ENCODE results near the gene FASTKD2. TPM values are rescaled to one million over a fixed set of nuclear protein-coding genes. Genes with fewer than 3 reads are reported as not detected.

Gene FASTKD2
- total RNA-seq, 2 experiments from 2014 or later, result 24.9 to 25.7 TPM

DNA sequence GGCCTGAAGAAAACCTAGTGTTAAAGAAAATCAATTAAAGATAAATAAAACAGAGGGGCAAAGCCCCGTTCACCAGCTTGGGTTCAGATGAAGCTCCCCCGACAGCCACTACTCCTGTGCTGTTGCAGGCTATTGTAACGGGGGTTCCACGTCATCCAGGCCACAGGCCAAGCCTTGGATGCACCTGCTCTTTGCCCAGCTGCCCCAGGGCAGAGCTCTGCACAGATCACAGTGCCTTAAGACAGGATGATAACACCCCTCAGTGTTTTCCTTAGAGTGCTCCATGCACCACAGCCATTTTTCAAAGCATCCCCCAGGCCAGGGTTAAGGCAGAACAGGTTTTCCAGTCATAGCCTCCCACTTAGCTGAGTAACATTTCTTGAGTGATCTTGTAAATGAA is 32.0 kb downstream of the FASTKD2 start:
- DNase-seq, result no peak
- Histone ChIP-seq H3K4me3 (ENCODE audit: low read length) (no peak overlapping the region), H3K4me1 (ENCODE audit: insufficient read depth, low read length) (peaks cover 6% of the 10 kb centered on the region), H3K9me3 (ENCODE audit: control insufficient read depth in 1 of 2, insufficient read depth in 1 of 2, low read length in 2 of 2) (no peaks in the 10 kb centered on the region), H3K27ac (ENCODE audit: low read depth in 1 of 2, low read length in 2 of 2) (no peak overlapping the region), H3K27me3 (ENCODE audit: control insufficient read depth in 1 of 2, insufficient read depth in 2 of 2, low read length in 2 of 2) (no peaks in the 10 kb centered on the region), H3K36me3 (ENCODE audit: insufficient read depth, low read length) (peaks cover 7% of the 10 kb centered on the region)
- CTCF ChIA-PET, result no interaction called here
- peaks cover 17% of the 10 kb centered on the region for H3K36me3 Mint-ChIP-seq (ENCODE audit: low read depth)
- no peak overlapping the region for H3K27ac Mint-ChIP-seq
- H3K4me3 Mint-ChIP-seq, result no peak overlapping the region
- no peak for ATAC-seq (ENCODE audit: poor library complexity)
- peaks cover 18% of the 10 kb centered on the region for H3K4me1 Mint-ChIP-seq (ENCODE audit: low read depth)
- no peaks in the 10 kb centered on the region for H3K9me3 Mint-ChIP-seq
- POLR2A ChIA-PET, result no interaction called here
- intact Hi-C loops (cut with DNase I, micrococcal nuclease), result no loop called here
- TF ChIP-seq, protein P1, sequence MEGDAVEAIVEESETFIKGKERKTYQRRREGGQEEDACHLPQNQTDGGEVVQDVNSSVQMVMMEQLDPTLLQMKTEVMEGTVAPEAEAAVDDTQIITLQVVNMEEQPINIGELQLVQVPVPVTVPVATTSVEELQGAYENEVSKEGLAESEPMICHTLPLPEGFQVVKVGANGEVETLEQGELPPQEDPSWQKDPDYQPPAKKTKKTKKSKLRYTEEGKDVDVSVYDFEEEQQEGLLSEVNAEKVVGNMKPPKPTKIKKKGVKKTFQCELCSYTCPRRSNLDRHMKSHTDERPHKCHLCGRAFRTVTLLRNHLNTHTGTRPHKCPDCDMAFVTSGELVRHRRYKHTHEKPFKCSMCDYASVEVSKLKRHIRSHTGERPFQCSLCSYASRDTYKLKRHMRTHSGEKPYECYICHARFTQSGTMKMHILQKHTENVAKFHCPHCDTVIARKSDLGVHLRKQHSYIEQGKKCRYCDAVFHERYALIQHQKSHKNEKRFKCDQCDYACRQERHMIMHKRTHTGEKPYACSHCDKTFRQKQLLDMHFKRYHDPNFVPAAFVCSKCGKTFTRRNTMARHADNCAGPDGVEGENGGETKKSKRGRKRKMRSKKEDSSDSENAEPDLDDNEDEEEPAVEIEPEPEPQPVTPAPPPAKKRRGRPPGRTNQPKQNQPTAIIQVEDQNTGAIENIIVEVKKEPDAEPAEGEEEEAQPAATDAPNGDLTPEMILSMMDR (IDR thresholded peaks at IDR 0.05), result no peak
- no peaks in the 10 kb centered on the region for H3K27me3 Mint-ChIP-seq

DNA sequence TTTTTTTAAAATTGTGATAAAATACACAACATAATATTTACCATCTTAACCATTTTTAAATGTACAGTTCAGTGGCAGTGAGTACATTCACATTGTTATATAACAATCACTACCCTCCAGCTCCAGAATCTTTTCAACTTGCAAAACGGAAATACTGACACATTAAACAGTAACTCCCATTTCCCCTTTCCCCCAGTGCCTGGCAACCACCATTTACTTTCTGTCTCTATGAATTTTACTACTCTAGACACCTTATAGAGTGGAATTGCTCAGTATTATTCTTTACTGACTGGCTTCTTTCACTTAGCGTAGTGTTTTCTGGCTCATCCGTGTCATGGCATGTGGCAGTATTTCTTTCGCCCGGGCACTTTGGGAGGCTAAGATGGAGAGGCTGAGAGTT is 32.6 kb downstream of the FASTKD2 start:
- Histone ChIP-seq H3K4me3 (ENCODE audit: low read length) (no peak overlapping the region), H3K4me1 (ENCODE audit: insufficient read depth, low read length) (peaks cover 6% of the 10 kb centered on the region), H3K27me3 (ENCODE audit: control insufficient read depth in 1 of 2, insufficient read depth in 2 of 2, low read length in 2 of 2) (no peaks in the 10 kb centered on the region), H3K27ac (ENCODE audit: low read depth in 1 of 2, low read length in 2 of 2) (no peak overlapping the region), H3K36me3 (ENCODE audit: insufficient read depth, low read length) (peaks cover 2% of the 10 kb centered on the region), H3K9me3 (ENCODE audit: control insufficient read depth in 1 of 2, insufficient read depth in 1 of 2, low read length in 2 of 2) (no peaks in the 10 kb centered on the region)
- peaks cover 12% of the 10 kb centered on the region for H3K36me3 Mint-ChIP-seq (ENCODE audit: low read depth)
- H3K27me3 Mint-ChIP-seq, result no peaks in the 10 kb centered on the region
- intact Hi-C loops (cut with DNase I, micrococcal nuclease), result no loop called here
- no peaks in the 10 kb centered on the region for H3K9me3 Mint-ChIP-seq
- TF ChIP-seq, protein P1 (IDR thresholded peaks at IDR 0.05), result no peak
- ATAC-seq (ENCODE audit: poor library complexity) (peak; percentile 49), DNase-seq (peak in 4 of 14 experiments; percentile 14 to 34 (median 20))
- CTCF ChIA-PET, result no interaction called here
- peaks cover 18% of the 10 kb centered on the region for H3K4me1 Mint-ChIP-seq (ENCODE audit: low read depth)
- H3K27ac Mint-ChIP-seq, result peak overlapping the region; percentile 10
- POLR2A ChIA-PET, result no interaction called here
- no peak overlapping the region for H3K4me3 Mint-ChIP-seq

DNA sequence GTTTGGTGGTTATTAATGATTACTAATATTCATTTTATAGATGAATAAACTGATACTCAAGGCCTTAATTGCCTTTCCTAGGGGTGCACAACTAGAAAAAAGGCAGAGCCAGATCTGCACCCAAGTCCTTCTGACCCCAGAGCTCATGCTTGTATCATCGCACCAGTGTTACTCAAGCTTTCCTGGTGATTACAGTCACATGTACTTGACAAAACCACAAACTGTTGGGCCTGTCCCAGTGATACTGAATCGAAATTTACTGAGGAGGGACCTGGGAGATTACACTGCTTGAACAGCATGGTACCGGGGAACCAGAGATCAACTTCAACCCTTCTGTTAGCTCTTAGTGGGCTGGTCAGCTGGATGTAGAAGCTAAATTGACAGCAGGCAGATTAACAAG is 33.7 kb downstream of the FASTKD2 start:
- no peak overlapping the region for H3K27ac ChIP-seq (ENCODE audit: low read depth in 1 of 2, low read length in 2 of 2)
- peaks cover 6% of the 10 kb centered on the region for H3K4me1 ChIP-seq (ENCODE audit: insufficient read depth, low read length)
- DNase-seq (peak in 2 of 14 experiments; percentile 20 to 24), ATAC-seq (ENCODE audit: poor library complexity) (no peak)
- no peak overlapping the region for H3K27ac Mint-ChIP-seq
- no peak overlapping the region for H3K4me3 Mint-ChIP-seq
- intact Hi-C loops (cut with DNase I, micrococcal nuclease), result no loop called here
- no peak overlapping the region for H3K4me3 ChIP-seq (ENCODE audit: low read length)
- H3K27me3 ChIP-seq (ENCODE audit: control insufficient read depth in 1 of 2, insufficient read depth in 2 of 2, low read length in 2 of 2), result no peaks in the 10 kb centered on the region
- H3K9me3 ChIP-seq (ENCODE audit: control insufficient read depth in 1 of 2, insufficient read depth in 1 of 2, low read length in 2 of 2), result no peaks in the 10 kb centered on the region
- ChIA-PET POLR2A (no interaction called here), CTCF (no interaction called here)
- H3K36me3 Mint-ChIP-seq (ENCODE audit: low read depth), result peaks cover 6% of the 10 kb centered on the region
- no peaks in the 10 kb centered on the region for H3K27me3 Mint-ChIP-seq
- H3K36me3 ChIP-seq (ENCODE audit: insufficient read depth, low read length), result peaks cover 2% of the 10 kb centered on the region
- H3K9me3 Mint-ChIP-seq, result no peaks in the 10 kb centered on the region
- H3K4me1 Mint-ChIP-seq (ENCODE audit: low read depth), result peaks cover 18% of the 10 kb centered on the region
- TF ChIP-seq, protein P1 (IDR thresholded peaks at IDR 0.05), result no peak

Measured in CD4-positive, alpha-beta T cell (primary cell).